DMS79 (cell line): ENCODE results near the gene FFAR2.
"Not testable (repeated sequence)": the region's sequence is repeated elsewhere in the genome, so short reads cannot be mapped to it uniquely, and the experiment has no call there.

ENCODE experiments used
- DNase-seq: peaks from one replicate; lab custom pipeline; 2025; lab: John Stamatoyannopoulos, UW

Gene FFAR2

DNA sequence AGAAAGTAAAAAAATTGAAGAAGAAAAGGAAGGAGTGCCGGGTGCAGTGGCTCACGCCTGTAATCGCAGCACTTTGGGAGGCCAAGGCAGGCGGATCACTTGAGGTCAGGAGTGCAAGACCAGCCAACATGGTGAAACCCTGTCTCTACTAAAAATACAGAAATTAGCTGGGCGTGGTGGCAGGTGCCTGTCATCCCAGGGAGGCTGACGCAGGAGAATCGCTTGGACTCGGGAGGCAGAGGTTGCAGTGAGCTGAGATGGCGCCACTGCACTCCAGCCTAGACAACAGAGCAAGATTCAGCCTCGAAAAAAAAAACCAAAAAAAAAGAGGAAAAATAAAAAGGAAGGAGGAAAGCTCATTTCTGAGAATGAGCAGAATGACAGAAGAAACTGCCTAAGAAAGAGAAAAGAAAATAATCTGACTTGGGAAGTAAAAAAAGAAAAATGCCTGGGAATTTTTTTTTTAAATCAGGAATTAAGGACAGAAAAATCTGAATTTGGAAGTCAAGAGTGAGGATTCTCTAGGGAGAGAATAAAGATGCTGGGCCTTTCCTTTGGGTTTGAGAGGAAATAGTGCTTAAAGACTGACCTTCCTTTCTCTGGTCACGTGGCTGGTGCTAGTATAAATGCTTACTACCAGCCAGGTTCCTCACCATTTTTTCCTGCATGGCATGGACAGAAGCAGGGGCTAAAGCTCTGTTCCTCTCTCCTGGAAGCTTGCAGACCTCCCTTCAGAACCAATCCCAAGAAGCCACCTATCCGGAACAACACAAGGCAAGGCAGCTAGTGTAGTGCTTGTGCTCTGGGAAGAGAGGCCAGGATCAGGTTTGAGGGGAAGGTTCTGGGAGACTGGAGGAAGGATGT is at the start of gene FFAR2:
FFAR2 (plus strand) TSS at position 652 of the 864 bp plus-strand sequence. CDS start 1,458 bp downstream, outside the sequence.
- no peak for DNase-seq

DNA sequence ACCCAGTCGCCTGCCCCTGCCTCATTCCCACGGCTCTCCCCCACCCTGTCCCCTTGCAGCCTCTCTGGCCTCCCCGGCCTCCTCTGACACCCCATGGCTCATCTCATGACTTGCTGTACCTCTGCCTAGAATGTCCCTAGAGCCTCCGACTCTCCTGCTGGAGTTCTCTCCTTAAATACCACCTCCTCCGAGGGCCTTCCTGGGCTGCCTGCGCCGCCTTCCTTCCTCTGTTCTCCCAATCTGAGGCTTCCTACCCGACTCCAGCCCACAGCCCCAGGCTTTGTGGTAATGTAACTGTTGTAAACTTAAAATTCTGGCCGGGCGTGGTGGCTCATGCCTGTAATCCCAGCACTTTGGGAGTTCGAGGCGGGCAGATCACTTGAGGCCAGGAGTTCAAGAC is 49.5 kb upstream of the FFAR2 start:
- no peak for DNase-seq

GRCh38 chr19:35399231-35399630 is 48.8 kb upstream of the FFAR2 start:
- DNase-seq, result no peak

GRCh38 chr19:35399948-35400772 is 47.9 kb upstream of the FFAR2 start:
- no peak for DNase-seq

- no peak for DNase-seq
Observed at GRCh38 chr19:35400773-35401100, 47.3 kb upstream of the FFAR2 start.

GRCh38 chr19:35401416-35401815 is 46.6 kb upstream of the FFAR2 start:
- not testable (repeated sequence) for DNase-seq

GRCh38 chr19:35403116-35403760 is 44.8 kb upstream of the FFAR2 start:
- no peak for DNase-seq

DNA sequence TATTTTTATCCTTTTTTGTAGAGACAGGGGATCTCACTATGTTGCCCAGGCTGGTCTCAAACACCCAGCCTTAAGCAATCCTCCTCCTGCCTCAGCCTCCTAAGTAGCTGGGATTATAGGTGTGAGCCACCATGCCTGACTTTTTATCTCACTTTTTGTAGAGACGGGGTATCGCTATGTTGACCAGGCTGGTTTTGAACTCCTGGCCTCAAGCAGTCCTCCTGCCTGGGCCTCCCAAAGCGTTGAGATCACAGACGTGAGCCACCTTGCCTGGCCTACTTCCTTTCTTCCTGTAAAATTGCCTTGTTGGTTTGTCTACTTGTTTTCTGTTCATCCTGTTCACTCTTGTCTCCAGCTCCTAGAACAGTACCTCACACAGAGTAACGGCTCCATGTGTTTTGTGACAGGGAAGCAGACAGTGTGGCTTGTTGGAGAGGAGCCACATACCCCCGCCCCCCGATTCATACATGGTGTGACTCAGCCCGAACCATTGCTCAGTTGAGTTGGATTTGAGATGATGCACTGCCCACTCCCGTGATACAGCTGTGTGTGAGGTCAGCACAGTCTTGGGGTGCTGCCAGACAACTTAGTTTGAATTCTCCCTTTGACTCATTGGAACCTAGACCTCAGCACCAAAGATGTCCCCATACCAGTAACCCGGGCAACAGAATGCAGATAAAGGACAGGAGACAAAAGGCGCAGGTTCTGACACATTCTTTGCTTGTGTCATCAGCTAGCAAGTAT is 43.0 kb upstream of the FFAR2 start:
- no peak for DNase-seq

- no peak for DNase-seq
Observed at GRCh38 chr19:35407619-35408018, 40.4 kb upstream of the FFAR2 start.

GRCh38 chr19:35408284-35409171 is 39.5 kb upstream of the FFAR2 start:
- no peak for DNase-seq

DNA sequence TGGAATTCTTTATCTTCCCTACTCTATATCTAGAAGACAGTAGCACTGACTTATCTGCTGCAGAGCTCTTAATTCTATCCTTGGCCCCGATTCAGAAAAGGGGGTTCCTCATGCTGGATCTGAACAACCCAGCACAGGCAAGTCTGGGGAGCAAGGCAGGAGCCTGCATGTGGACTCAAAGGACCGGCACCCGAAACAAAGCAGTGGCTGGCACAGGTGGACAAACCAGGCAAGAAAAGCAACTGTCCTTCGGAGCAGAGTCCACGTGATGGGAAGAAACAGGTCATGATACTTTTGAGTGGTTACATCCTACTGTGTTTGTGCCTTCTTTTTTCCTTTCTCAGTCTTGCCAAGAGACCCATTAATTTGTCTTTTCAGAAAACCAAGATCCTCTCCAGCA is 38.9 kb upstream of the FFAR2 start:
- no peak for DNase-seq

DNA sequence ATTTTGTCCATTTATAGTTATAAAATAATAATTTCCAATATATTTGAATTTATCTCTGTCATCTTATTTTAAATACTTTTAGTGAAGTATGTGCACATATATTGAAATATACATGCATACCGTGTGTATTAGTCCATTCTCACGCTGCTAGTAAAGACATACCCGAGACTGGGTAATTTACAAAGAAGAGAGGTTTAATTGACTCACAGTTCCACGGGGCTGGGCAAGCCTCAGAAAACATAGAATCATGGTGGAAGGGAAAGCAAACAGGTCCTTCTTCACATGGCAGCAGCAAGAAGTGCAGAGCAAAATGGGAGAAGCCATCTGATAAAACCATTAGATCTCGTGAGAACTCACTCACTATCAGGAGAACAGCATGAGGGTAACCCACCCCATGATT is 37.6 kb upstream of the FFAR2 start:
- no peak for DNase-seq

DNA sequence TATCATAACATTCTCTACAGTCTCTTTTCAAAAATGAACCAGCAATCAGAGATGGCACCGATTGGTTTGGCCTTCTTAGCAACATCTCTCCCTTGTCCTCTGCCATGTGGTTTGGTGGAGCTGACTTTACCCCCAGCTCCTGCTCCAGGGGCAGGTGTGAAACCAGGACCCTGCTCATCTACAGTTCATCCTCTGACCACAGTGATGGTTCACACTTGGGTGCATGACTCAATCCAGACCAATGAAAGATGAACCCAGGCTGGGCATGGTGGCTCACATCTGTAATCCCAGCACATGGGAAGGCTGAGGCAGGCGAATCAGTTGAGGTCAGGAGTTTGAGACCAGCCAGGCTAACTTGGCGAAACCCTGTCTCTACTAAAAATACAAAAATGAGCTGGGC is 33.6 kb upstream of the FFAR2 start:
- DNase-seq, result no peak

DNA sequence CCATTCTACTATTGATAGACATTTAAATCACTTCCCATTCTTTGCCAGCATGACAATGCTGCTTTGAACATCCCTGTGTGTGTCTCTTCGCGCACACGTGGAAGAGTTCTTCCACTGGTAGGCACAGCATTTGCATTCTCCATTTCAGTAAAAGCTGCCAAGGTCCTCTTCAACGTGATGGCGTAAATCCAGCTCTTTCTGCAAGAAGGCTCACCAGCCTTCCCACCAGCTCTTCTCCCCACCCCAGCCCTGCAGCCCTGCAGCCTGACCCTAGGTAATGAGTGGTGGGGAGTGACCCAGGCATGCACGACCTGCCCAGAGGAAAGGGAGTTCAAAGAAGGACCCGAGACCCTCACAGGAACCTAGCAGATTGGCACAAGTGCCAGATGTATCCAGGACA is 31.7 kb upstream of the FFAR2 start:
- DNase-seq, result no peak

GRCh38 chr19:35417278-35417677 is 30.8 kb upstream of the FFAR2 start:
- no peak for DNase-seq

GRCh38 chr19:35417713-35418534 is 30.1 kb upstream of the FFAR2 start:
- no peak for DNase-seq

DNA sequence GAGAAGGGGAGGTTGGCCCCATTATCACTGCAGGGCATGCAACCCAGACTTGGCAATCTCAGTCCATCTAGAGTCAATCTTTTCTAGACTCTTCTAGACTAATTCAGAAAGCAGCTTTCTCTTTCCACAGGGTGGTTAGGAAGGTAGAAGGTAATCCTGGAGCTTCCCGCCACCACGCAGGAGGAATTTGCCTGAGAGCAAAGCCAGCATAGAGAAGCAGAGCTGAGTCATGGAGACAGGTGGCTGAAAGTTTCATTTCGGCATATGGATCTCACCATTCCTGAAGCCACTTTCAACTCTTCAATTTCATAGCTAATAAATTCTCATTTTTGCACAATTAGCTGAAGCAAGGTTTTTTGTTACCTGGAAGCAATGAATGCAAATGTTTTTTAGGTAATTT is 29.0 kb upstream of the FFAR2 start:
- DNase-seq, result no peak

DNA sequence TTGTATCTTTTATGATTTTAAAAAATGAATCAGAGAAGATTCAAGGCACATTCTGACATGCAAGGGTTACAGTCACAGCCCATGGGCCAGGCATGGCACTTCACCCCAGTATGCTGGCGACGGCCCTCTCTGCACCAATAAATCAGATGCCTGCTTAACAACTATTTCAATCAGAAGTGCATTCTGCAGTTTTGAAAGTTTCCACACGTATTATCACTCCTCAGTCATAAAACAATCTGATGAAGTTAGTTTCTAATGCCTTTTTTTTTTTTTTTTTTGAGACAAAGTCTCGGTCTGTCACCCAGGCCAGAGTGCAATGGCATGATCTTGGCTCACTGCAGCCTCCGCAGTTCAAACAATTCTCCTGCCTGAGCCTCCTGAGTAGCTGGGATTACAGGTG is 28.3 kb upstream of the FFAR2 start:
- DNase-seq, result no peak

- no peak for DNase-seq
Observed at GRCh38 chr19:35421362-35421761, 26.7 kb upstream of the FFAR2 start.

DNA sequence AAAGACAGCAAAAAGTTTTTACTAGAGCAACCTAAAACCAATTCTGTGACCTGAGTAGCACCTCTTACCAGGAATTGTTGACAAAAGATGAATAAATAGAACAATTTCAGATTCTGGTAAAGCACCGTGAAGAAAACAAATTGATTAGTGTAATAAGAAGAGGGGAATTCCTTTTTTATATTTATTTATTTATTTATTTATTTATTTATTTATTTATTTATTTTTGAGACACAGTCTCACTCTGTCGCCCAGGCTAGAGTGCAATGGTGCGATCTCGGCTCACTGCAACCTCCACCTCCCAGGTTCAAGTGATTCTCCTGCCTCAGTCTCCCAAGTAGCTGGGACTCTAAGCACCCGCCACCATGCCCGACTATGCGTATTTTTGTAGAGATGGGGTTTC is 24.7 kb upstream of the FFAR2 start:
- not testable (repeated sequence) for DNase-seq
